Breast epithelium (tissue), 3 donors: ENCODE data around the gene NRG3.

Experiments
- CTCF ChIP-seq, 3 donors: fragments of 450-650 bp; IDR thresholded peaks; one replicate each; pipeline ENCODE4 v1.5.1; 2016 to 2017; ENCODE audit warnings: antibody characterized with exemption in 3 of 3, mild to moderate bottlenecking in 3 of 3, moderate library complexity in 3 of 3
- POLR2AphosphoS5 ChIP-seq, 3 donors: sonication (generic); formaldehyde crosslinking; IDR thresholded peaks; one replicate each; pipeline ENCODE4 v1.6.1; 2017; ENCODE audit warnings: antibody characterized with exemption in 3 of 3

DNA sequence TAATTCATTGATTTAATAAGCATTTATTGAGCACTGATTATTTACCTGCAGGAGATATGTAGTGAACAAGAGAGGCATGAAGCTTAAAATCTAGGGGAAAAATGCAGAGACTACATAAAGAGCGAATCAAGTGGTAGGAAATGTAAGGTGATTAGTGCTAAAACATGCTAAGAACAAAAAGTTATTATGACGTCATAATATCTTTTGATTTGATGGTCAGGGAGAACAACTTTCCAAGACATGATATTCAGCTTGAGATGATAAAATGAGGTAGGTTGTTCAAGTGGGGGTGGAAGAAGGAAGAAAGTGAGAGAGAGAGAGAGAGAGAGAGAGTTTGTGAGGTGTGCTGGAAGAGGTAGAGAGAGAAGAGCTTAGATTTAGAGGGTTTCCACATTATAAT lies 317.7 kb downstream of the NRG3 start:
- TF ChIP-seq POLR2AphosphoS5 (IDR thresholded peaks at IDR 0.05) (no peak), CTCF (IDR thresholded peaks at IDR 0.05) (no peak)
